Body of pancreas (tissue), 4 donors: ENCODE data around the gene CDH6.

Experiments
- POLR2A ChIP-seq, 3 donors: fragments of 450-650 bp; IDR thresholded peaks; one replicate each; pipeline ENCODE4 v1.6.1; 2016; ENCODE audit warnings: antibody characterized with exemption in 3 of 3, mild to moderate bottlenecking in 2 of 3
- TF ChIP-seq, protein P1 (sequence below), 7 experiments: fragments of 450-650 bp in 4 of 7; fragments of 200-600 bp in 3 of 7; sonication (generic) in 3 of 7; IDR thresholded peaks; one replicate each; pipeline ENCODE4 v1.5.1; 2016 to 2019; ENCODE audit warnings: antibody characterized with exemption in 7 of 7

DNA sequence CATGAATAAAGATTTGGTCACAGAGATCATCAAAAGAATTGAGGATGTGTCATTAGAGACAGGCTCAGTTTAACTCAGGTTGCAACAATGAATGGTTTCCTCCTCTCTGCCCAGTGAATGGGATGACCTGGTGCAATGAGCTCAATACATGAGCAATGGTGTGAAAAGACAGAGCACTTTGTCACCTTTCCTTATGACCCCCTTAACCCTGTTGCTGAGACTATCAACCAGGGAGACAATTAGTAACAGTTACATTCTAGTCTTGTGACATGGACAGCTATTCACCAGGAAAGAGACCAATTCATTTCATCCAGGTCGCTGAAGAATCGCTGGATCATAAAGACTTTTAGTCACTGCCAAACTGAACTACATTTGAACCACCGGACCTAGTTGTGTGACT, 19.9 kb upstream of the CDH6 start:
- TF ChIP-seq, protein P1, sequence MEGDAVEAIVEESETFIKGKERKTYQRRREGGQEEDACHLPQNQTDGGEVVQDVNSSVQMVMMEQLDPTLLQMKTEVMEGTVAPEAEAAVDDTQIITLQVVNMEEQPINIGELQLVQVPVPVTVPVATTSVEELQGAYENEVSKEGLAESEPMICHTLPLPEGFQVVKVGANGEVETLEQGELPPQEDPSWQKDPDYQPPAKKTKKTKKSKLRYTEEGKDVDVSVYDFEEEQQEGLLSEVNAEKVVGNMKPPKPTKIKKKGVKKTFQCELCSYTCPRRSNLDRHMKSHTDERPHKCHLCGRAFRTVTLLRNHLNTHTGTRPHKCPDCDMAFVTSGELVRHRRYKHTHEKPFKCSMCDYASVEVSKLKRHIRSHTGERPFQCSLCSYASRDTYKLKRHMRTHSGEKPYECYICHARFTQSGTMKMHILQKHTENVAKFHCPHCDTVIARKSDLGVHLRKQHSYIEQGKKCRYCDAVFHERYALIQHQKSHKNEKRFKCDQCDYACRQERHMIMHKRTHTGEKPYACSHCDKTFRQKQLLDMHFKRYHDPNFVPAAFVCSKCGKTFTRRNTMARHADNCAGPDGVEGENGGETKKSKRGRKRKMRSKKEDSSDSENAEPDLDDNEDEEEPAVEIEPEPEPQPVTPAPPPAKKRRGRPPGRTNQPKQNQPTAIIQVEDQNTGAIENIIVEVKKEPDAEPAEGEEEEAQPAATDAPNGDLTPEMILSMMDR (IDR thresholded peaks at IDR 0.05): no peak
- no peak for TF ChIP-seq POLR2A (IDR thresholded peaks at IDR 0.05)
